IPS DF 6.9 (cell line): ENCODE measurements around the gene MFRP.

Experiments
- DNase-seq: peaks from one replicate; pipeline ENCODE4 v3.0.0-alpha.2; 2013; ENCODE audit warnings: low read depth, low spot score
- H3K27ac ChIP-seq: one replicate; pipeline ENCODE4 v1.5.1; 2013; ENCODE audit warnings: low read length, control low read depth
- H3K27me3 ChIP-seq: 2 replicates; pipeline ENCODE4 v1.6.1; 2013; ENCODE audit warnings: mild to moderate bottlenecking, low read length; ENCODE audit not compliant: control insufficient read depth, insufficient read depth
- H3K36me3 ChIP-seq: 2 replicates; pipeline ENCODE4 v1.6.1; 2013; ENCODE audit warnings: low read length; ENCODE audit not compliant: control insufficient read depth, insufficient read depth
- H3K4me1 ChIP-seq: 2 replicates; pipeline ENCODE4 v1.6.1; 2013; ENCODE audit warnings: low read length; ENCODE audit not compliant: control insufficient read depth, insufficient read depth
- H3K4me3 ChIP-seq: 2 replicates; pipeline ENCODE4 v1.5.1; 2013; ENCODE audit warnings: mild to moderate bottlenecking, low read length
- H3K9me3 ChIP-seq: 2 replicates; pipeline ENCODE4 v1.6.1; 2013; ENCODE audit warnings: low read length, inconsistent platforms; ENCODE audit not compliant: control insufficient read depth, insufficient read depth
- WGBS: extraction: QIAGEN DNeasy Blood & Tissue Kit; methylation state at CpG from one replicate; pipeline ENCODE4 v1.1.7; 2013; ENCODE audit warnings: mixed read lengths, missing lambda C conversion rate; ENCODE audit not compliant: insufficient read length, insufficient coverage; 5-methylcytosine and 5-hydroxymethylcytosine counted together

The MFRP gene

DNA sequence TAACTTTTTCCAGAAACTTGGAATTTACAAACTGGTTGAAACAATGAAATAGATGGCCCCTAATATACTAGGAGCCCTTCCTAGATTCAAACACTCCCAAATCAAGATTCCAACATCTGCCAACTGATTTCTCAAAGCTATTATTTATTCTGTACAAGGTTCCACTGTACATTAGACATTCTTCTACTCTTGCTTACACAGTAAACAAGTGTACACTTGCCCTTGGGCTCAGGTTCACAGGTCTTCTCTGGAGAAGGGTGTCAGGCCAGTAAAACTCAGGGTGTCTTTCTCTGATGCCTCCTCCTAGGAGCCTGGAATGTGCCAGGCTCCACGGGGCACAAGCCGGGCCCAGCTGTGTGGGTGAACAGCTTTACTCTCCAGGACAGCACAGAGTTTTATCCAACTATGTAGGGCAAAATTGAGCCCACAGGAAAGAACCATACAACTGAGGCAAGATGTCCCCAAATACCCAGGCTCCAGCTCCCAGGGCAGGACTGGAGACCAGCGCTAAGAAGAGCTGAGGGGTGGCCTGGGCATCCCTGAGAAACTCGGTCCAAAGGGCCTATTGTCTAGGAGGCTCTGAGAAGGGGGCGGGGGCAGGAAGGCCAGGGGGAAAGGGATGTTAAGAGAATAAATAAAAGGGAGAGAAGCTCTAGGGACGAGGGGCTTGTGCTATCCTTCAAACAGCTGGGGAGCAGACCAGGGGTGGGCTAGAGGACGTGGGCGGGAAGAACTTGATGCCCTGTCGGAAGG lies 8.8 kb upstream of the MFRP start:
- no peak for DNase-seq
- Histone ChIP-seq H3K9me3 (no peaks in the 10 kb centered on the region), H3K27me3 (no peaks in the 10 kb centered on the region), H3K4me1 (no peaks in the 10 kb centered on the region), H3K36me3 (no peaks in the 10 kb centered on the region), H3K4me3 (no peak overlapping the region), H3K27ac (no peak overlapping the region)
- WGBS = no CpG with 5 or more reads among the region's 9 CpGs

GRCh38 chr11:119352857-119353260 lies 6.4 kb upstream of the MFRP start:
- H3K4me3 ChIP-seq = no peak overlapping the region
- WGBS = no CpG with 5 or more reads among the region's 4 CpGs

DNA sequence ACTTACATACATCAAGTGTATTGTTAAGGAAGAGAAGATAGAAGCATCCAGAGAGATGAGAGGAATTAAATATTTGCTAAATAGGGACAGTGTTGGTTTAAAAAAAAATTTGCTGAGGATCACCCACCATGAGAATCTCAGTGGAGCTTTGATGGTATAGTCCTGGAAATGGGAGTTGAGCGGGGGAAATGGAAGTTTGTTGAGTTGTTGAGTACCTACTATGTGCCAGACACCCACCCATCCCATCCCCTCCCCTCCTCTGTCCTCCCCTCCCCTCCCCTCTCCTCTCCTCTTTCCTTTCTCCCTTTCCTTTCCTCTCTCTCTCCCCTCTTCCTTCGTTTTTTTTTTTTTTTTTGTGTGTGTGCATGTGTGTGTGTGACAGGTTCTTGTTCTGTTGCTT lies 4.7 kb upstream of the MFRP start:
- no peaks in the 10 kb centered on the region for H3K9me3 ChIP-seq
- H3K4me3 ChIP-seq = no peak overlapping the region
- H3K36me3 ChIP-seq = no peaks in the 10 kb centered on the region
- no peak for DNase-seq
- no peaks in the 10 kb centered on the region for H3K4me1 ChIP-seq
- WGBS = no CpG with 5 or more reads among the region's 2 CpGs
- H3K27me3 ChIP-seq = no peaks in the 10 kb centered on the region
- H3K27ac ChIP-seq = no peak overlapping the region

More at GRCh38 chr11:119352857-119353260, 6.4 kb upstream of the MFRP start:
- no peak for DNase-seq
- Histone ChIP-seq H3K36me3 (no peaks in the 10 kb centered on the region), H3K4me1 (no peaks in the 10 kb centered on the region), H3K9me3 (no peaks in the 10 kb centered on the region), H3K27me3 (no peaks in the 10 kb centered on the region), H3K27ac (no peak overlapping the region)

- H3K27ac ChIP-seq = no peak overlapping the region
- H3K36me3 ChIP-seq = no peaks in the 10 kb centered on the region
- H3K4me3 ChIP-seq = no peak overlapping the region
- DNase-seq = no peak
- H3K9me3 ChIP-seq = no peaks in the 10 kb centered on the region
- H3K27me3 ChIP-seq = no peaks in the 10 kb centered on the region
- no peaks in the 10 kb centered on the region for H3K4me1 ChIP-seq
- WGBS = no CpG with 5 or more reads among the region's 6 CpGs
Observed at GRCh38 chr11:119350302-119350701, 3.8 kb upstream of the MFRP start.

GRCh38 chr11:119347940-119348605 lies 1.6 kb upstream of the MFRP start:
- Histone ChIP-seq H3K9me3 (no peaks in the 10 kb centered on the region), H3K4me3 (no peak overlapping the region), H3K27me3 (no peaks in the 10 kb centered on the region), H3K4me1 (no peaks in the 10 kb centered on the region), H3K27ac (no peak overlapping the region), H3K36me3 (no peaks in the 10 kb centered on the region)
- no peak for DNase-seq
- no CpG with 5 or more reads among the region's 16 CpGs for WGBS

GRCh38 chr11:119347242-119347641 lies 737 bp upstream of the MFRP start:
- DNase-seq = no peak
- Histone ChIP-seq H3K9me3 (no peaks in the 10 kb centered on the region), H3K4me3 (no peak overlapping the region), H3K27ac (no peak overlapping the region), H3K4me1 (no peaks in the 10 kb centered on the region), H3K36me3 (no peaks in the 10 kb centered on the region), H3K27me3 (no peaks in the 10 kb centered on the region)
- WGBS = no CpG with 5 or more reads among the region's 2 CpGs

DNA sequence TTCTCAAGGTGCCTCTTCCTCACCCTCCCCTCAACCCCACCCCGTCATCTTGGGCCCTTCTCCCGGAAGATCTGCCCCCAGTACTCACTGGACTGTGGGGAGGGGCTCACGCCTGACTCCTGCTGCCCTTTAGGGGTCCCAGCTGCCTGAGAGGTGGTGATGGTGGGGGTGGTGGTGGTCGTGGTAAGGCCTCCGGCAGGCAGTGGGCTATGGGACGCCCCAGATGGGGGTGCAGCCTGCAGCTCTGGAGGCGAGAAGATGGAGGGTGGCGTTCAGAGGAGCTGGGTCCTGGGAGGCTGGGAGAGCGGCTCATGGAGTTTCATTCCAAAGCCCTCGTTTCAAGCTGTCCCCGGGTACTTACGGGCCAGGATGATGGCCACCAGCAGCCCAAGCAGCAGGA lies 820 bp downstream of the MFRP start:
- H3K9me3 ChIP-seq = no peaks in the 10 kb centered on the region
- H3K4me1 ChIP-seq = peaks cover 5% of the 10 kb centered on the region; the same call in 1 of the 2 replicates
- DNase-seq = no peak
- no peak overlapping the region for H3K4me3 ChIP-seq
- H3K27ac ChIP-seq = no peak overlapping the region
- no peaks in the 10 kb centered on the region for H3K36me3 ChIP-seq
- WGBS = no CpG with 5 or more reads among the region's 12 CpGs
- H3K27me3 ChIP-seq = peaks cover 12% of the 10 kb centered on the region; the same call in 1 of the 2 replicates

- Histone ChIP-seq H3K4me3 (no peak overlapping the region), H3K9me3 (no peaks in the 10 kb centered on the region), H3K27ac (no peak overlapping the region), H3K36me3 (no peaks in the 10 kb centered on the region), H3K27me3 (peaks cover 12% of the 10 kb centered on the region; the same call in 1 of the 2 replicates), H3K4me1 (peaks cover 5% of the 10 kb centered on the region)
- DNase-seq = no peak
- no CpG with 5 or more reads among the region's 14 CpGs for WGBS
Observed at GRCh38 chr11:119344291-119345010, 2.1 kb downstream of the MFRP start.

DNA sequence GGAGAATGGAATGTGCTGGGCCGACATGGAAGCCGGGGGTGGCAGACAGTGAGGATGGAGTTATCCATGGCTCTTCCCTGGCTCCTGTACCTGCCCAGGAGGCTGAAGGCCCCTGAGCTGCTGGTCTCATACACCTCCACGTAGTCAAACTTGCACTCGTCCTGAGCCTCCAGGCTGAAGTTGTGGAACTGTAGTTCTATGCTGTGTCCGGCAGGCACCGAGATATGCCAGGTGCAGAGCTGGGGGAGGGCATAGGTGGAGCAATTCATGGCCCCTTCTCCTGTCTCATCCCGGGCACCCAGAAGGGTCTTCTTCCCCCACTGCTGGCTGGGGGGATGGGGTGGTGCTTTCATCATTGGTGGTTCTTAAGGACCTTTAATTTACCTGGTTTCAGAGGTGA lies 2.8 kb downstream of the MFRP start:
- Histone ChIP-seq H3K27me3 (peaks cover 16% of the 10 kb centered on the region), H3K4me3 (no peak overlapping the region), H3K36me3 (no peaks in the 10 kb centered on the region), H3K27ac (no peak overlapping the region), H3K9me3 (no peaks in the 10 kb centered on the region), H3K4me1 (peaks cover 10% of the 10 kb centered on the region)
- no CpG with 5 or more reads among the region's 7 CpGs for WGBS
- DNase-seq = no peak

- Histone ChIP-seq H3K4me3 (no peak overlapping the region), H3K9me3 (no peaks in the 10 kb centered on the region), H3K36me3 (no peaks in the 10 kb centered on the region), H3K27ac (no peak overlapping the region), H3K4me1 (peaks cover 11% of the 10 kb centered on the region), H3K27me3 (peaks cover 16% of the 10 kb centered on the region)
- DNase-seq = no peak
- WGBS = no CpG with 5 or more reads among the region's 10 CpGs
Observed at GRCh38 chr11:119342362-119343130, 4.0 kb downstream of the MFRP start.
